NOMO-1 treated with dmso at 0.1 percent for 144 hours (cell line): ENCODE data around the gene NUAK2.

Experiments used
- DNase-seq: peaks from one replicate; lab custom pipeline; 2025; ENCODE audit not compliant: unreplicated experiment; lab: John Stamatoyannopoulos, UW

The NUAK2 gene

DNA sequence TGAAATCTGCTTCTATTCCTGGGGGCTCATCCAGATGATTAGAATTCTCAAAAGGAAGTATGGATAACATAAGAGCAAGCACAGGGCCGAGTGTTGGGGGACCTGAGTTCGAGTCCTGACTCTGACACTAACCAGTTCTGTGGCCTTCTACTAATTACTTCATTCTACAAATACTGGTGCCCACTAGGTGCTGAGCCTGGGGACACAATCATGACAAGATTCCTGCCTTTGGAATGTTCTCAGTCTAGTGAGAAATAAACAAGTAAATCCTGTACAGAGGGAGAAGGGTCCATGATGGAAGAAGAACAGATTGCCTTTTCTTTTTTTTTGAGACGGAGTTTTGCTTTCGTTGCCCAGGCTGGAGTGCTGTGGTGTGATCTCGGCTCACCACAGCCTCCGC, 2.2 kb upstream of the NUAK2 start:
- DNase-seq: no peak

DNA sequence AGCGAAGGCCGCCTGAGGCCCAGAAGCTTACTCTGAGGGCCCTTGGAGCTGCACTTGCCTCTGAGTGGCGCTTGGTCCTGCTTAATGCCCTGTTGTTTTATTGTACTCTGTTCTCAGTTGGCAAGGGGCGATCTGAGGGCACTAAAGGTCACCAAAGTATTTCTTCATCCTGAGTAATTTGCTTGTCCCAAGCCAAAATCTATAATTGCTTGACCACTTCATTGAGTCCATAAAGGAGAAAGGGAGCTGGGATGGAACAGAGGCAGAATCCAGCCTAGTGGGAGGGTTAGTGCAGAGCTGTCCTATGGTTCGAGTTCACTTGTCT, 376 bp upstream of the NUAK2 start:
- no peak for DNase-seq

DNA sequence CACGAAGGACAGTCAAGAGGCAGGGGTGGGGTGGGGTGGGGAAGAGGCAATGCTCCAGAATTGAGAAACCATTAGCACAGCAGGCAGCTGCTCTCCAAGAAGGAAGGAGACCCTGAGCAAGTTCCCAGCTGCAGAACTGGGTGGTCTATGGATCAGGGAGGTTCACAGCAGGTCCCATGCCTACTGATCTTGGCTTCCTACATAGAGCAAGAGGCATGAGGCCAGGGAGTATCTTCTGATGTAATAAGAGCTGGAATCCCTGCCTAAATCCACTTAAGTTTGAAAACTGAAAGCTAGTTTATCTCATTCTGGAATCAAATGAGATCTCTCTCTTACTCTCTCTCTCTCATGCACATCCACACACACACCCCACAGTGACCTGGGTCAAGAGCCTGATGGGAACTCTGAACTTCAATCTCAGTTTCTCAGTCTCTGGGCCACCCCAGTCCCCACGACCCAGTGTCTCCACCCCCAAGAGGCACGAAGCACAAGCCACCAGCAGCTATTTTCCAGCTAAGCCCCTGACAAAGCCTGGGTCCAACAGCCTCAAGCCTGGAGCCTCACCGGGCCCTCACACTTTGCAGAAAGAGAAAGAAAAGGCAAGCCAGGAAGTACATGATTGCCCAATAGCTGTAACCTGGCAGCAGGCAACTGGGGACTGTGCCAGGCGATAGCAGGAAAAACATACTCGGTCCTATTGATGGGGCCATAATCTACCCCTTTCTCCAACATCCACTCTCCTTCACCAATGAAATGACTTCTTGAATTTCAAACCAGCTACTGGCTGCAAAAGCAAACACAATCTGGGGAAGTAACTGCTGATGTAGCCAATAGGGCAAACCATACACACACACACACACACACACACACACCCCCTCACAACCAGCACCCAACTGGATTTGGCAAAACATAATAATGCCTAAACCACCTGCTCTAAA, 2.2 kb downstream of the NUAK2 start:
- DNase-seq: peak; percentile 65

DNA sequence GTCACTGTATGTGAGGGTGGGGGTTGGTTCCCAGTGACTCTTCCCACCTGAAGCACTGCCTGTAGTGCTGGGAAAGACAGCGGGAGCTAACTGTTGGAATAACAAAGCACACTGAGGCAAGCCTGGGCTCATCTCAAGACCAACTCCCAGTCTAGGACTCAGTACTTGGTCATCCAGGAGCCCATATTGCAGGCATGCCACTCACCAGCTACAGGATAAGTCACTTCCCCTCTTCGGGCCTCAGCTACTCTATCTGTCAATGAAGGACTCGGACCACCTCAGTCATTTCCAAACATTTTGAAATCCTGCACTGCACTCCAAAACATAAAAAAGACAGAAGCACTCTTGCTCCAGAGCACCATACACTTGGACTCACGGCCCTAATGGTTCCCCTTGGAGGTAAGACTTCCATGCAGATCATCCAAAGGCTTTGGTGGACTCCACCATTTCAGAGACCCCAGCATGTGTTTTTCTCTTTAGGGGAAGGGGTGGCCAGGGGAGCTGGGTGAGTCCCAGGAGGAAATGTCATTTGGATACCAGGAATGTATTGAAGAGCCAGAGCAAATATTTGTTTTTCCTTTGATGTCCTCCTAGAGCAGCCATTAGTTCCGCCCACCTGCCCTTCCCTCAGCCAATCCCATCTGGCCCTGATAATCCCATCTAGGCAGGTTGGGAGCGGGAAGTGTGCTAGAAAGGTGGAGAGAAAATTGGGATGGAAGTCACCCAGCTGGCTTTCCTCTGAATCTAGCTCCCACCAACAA, 3.1 kb downstream of the NUAK2 start:
- no peak for DNase-seq

DNA sequence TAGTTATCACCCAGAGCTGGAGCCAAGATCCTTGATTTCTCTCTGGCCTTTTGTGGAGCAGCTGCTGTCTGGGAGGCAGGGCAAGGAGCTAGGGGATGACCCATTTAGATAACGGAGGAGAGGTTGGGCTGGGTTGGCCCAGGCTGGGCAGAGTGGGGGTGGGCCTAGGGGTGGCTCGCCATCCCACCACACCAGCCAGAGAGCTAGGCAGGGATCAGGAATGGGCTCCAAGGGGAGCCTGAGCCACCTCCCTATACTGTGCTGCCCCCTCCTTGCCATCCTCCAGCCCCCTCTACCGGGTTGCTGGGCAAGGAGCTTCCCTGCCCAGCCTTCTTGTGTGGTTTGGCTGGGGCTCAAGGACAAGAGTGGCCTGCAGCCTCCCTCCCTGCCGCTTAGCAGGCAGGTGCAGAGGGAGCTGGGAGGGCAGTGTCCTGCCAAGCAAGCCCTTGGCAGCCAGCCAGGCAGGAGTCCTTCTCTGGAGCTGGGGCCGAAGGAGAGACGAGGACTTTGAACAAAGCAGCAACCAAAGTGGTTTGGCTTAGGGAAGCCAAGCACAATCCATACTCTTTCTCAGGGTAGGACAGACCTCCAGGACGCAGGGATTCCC, 4.1 kb downstream of the NUAK2 start:
- no peak for DNase-seq

DNA sequence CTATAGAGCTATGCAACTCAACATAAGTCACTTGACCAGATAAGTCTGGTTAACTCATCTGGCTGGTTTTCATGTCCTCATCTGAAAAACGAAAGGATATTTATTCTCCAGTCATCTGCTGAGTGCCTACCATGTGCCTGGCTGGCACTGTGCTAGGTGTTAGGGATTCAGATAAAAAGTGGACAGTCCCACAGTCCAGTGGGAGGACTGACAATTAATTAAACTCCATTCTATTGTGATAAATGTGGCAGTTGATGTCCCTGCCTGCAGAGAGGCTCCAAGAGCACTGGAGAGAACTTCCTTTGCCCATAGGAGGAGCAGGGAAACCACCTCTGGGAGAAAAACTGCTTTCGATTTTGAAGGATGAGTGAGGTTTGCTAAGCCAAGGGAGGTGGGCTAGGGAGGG, 5.4 kb downstream of the NUAK2 start:
- no peak for DNase-seq

DNA sequence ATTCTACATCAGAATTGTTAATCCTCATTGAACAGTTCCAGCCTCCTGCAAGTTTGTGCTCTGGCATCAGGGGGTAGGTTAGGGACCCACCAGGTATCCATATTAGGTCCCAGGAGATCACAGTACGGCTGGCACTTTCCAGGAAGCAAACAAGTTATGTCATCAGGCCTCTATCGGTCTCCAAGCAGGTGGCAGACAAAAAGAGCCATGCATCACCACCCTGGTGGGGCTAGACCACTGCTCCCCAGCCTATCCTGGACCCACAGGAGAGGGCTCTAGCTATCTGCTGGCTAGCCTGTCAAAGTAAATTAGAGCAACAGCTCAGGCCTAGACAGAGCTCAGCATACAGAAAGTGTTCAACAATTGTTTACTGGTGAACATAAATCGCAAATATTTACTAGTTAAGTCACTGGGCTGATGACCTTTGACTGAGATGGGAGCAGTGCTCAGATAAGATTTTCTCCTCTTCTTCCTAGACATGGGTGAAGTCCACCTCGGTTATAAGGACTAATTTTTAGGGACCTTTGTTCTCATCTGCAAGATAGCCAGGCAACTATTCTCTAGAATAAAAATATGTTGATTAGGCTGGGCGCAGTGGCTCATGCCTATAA, 6.4 kb downstream of the NUAK2 start:
- DNase-seq: no peak

DNA sequence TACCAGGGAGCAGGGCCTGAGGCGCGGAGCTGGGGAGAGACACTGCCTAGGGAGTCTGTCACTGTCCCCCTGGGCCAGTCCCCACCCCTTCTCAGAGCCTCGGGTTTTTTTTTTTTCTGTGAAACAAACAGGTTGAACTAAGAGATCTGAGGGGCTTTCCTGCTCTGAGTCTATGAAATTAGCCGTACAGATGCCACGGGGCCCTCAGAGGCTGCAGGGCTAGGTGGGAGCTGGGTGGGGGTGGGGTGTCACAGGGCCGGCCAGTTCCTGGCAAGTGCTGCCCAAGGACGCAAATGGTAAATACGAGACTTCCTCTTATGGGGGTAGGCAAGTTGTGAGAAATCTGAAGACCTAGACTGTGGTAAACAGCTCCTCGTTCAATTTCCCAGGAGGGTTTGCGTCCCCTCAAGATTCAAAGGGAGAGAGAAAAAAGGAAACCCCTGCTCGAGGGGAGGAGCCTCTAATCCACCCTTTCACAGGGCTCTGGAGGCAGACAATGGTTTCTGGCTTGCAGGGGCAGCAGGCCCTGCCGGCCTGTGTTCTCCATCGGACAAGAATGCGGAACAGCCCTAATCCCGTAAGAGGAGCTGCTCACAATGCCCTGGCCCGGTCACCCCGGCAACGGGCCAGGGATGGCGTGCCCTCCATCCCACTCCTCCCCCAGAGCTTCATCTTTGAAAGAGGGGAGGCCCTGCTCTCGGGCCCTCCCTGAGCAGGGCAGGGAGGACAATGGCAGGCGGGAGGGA, 7.8 kb downstream of the NUAK2 start:
- DNase-seq: peak; percentile 20

DNA sequence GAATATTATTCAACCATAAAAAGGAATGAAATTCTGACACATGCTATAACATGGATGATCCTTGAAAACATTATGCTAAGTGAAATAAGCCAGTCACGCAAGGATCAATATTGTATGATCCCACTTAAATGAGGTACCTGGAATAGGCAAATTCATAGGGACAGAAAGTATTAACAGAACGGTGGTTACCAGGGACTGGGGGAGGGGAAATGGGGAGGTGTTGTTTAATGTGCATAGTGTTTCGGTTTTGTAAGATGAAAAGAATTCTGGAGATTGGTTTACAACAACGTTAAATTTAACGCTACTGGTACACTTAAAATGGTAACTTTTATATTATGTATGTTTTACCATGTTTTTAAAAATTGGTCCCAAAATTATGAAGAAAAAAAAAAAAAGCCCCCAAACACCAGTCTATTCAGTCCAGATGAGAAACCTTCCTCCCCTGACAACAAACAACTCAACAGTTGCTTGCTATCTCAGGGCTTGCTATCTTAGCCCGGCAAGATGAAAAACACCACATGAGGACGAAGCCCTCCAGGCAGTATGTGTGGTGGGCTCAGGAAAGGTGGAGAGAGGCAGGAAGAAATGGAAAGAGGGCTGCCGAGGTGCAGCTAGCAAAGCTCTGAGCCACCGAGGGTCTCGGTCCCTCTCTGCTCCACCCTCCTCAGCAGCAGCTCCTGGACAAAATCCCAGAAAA, 8.5 kb downstream of the NUAK2 start:
- DNase-seq: no peak

DNA sequence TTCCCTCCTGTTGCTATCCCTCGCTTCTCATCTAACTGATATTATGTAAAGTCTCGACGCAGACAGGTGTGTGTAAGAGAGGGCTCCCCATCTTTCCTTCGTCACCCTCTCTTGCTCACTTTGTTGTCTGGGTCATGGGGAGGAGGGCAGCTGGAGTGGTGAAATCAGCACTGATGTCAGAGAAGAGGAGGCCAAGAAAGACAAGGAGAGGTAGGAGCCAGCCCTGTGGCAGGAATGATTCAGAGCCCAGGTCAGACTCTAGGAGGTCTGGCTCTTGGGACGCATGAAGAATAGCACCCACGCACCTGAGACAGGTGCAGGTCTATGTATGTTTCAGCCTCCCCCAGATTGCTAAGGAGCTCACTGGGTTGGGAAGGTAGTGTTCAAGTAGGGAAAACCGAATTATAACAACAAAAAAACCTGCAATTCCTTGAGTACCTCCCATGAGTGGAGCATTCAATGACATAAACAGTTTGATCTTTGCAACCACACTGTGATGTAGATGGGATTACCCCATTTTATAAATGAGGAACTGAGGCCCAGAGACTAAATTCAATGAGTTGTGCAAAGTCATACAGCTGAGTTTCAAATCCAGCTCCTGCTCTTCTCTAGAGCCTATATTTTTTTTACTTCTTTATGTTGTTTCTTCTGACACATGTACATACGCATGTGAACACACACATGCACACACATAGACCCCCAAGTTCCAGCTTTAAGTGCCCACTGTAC, 10.4 kb downstream of the NUAK2 start:
- peak; percentile 8 for DNase-seq

DNA sequence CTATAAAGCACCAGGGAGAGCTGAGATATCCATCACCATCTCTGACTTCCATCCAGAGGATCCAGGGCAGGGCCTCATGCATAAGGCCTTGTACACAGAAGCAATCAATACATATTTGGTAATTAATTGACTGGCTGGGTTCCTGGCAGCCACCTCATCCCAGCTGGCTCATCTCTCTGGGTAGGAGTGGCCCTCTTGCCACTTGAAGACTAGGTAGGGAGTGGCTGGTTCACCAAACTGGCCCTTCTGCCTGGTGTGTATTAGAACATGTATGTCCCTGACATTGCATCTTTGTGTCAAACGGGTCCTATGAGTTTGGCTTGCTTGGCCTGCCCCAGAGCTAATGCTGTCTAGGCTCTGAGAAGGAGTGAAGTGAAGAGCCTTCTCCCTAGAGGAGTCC, 11.8 kb downstream of the NUAK2 start:
- no peak for DNase-seq

DNA sequence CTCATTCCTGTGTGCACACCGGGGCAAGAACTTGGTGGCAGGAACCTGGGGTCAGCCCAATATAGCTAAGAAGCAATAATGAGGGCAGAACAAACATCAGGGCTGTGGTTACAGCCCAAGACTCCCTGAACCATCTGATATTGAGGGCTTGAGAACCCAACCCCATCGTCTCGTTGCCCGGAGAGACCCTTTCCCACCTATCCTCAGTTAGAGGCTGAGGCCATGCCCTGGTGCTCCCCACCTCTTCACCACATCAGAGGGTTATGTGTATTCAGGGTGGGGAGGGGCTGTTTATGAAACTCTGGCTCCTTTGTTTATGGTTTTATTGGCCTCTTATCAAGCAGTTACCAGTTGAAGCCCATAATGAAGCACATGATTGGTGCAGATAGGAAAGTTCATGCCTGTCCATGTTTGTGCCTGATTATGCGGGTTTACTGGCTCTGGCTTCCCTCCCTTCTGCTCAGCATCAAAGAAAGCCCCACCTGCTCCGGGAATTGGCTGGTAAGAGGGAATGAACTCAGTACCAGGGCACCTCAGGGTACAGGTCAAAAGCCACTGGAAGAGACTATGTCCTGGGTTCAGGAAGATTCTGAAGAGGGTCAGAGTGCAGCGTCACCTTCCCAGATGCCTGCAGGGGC, 14.5 kb downstream of the NUAK2 start:
- no peak for DNase-seq

DNA sequence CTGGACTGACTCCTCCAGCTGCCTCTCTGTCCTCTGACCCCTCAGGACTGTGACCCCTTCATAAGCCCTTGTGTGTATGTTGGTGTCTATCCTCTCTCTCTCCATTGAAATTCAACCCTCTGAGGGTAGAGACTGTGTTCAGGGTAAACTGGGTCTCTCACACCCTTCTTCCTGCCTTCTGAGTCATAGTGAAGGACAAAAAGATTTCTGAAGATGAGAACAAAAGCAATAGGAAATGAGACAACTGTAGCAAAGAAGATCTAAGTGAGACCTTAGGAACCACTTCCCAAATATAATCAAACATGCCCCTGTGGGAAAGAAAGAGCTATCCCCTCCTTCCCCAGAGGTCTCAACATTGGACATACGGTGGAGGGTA, 16.9 kb downstream of the NUAK2 start:
- no peak for DNase-seq

DNA sequence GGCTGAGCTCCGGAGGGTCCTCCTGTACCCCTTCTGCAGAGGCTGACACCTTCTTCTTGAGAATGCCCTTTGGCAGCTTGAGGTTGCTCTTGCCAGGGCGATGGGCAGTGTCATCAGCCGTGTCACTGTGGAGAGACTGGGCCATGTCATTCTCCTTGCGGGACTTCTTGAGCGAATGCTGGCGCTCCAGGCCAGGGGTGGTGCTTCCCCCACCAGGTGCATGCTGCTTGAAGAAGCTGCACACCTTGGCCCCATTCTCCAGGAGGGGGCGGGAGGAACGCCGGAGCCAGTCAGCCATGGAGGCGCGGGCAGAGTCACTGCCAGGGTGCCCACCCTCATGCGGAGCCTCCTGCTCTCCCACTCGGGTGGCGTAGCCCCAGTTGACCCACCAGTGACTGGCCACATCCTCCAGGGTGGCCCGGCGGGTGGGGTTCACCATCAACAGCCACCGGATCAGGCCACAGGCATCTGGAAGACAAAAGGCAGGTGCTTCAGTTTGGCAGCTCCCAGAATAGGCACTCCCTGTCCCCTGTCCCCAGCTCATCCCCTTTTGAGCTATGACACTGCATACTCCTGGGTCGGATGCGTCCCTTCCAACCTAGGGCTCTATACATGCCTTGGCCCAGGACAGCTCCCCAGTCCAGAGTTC, 17.4 kb downstream of the NUAK2 start:
- no peak for DNase-seq

DNA sequence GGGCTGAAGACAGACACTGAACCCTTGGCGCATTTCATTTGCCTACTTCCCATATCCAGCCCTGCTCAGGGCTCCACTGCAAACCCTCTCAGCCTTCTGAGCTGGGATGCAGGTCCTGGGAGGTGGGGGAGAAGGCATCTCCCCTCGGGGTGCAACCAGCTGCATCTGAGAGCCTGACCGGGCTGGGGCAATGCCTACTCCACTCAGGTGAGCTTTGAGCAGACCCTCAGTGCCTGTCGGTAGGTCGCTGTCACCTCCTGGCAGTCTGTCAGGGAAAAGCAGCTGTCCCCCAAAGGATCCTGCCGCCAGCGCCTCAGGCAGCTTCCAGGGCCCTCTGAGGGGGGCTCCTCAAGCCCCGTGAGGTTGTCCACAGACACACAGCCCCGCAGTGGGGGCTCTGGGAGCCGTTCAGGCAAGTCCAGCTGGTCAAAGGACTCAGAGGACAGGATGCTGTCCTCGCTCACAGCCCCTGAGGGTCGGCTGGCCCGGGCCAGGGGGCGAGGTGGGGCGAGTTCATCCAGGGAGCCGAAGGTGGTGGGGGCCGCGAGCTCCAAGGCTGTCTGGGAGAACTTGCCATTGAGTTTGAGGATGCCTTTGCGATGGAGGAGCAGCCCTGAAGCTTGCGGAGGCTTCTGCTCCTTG, 18.2 kb downstream of the NUAK2 start:
- DNase-seq: no peak

DNA sequence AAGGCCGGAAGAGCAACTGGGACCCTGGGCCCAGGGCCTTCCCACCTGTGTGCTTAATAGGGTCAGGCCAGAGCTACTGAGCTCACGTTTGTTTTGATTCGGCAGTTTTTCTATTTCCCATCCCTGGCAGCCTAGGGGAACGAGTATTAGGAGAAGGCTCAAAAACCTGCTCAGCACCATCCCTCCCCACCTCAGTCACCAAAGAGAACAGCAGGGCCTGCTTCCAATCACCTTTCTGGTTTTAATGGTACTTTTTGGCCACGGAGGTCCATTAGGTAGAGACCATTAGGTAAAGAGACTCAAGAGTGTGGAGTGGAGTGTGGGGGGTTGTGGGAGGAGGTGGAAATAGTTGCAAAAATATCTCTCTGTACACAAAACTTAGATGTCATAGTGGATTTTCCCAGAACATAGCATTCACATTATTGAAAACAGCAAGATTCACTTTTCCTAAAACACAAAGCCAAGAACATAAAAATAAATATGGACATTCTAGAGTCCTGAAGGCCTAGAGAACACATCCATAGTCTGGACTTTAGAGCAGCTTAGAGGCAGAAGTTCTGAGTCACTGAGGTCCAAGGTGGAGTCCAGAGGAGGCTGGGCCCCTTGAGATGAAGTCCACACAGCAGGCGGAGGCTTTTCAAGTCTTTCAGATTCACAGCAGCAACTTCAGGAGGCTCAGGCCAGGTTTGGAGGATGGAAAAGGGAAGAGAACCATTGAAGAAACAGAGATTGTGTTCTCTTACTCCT, 19.5 kb downstream of the NUAK2 start:
- DNase-seq: no peak

DNA sequence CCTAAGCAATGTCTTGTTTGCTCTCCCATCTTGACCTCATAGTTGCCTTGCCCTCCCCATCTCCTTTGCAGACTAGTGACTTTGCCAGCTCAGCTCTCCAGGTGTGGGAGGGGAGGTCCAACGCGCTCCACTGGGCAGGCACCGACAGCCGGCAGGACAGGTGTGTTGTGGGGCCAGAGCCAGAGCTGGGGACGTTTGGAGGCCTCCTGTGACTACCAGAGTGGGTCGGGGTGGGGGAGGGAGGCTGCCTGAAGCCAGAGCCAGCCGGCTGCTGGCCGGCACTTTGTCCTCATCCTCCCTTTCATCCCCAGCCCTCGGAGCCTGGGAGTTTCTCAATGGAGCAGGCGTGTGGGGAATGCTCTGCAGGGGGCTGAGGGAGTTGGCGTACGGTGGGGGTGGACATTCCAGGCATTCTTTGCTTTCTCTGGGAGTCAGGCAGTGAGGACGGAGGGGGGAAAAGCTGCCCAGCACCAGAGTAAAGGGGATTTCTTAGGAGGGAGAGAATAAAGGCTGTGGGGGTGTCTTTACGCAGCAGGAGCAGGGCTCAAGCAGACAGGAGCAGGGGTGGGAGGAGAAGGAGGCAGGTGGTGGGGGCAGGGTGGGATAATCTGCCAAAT, 20.2 kb downstream of the NUAK2 start:
- DNase-seq: no peak
